ENCODE data around the gene SSH3. TPM values are rescaled to one million over a fixed set of nuclear protein-coding genes. Genes with fewer than 3 reads are reported as not detected.

Gene SSH3
- polyA plus RNA-seq, 1 of the 3 experiments (the other 2 are of a cell fraction), result 13.5 TPM

DNA sequence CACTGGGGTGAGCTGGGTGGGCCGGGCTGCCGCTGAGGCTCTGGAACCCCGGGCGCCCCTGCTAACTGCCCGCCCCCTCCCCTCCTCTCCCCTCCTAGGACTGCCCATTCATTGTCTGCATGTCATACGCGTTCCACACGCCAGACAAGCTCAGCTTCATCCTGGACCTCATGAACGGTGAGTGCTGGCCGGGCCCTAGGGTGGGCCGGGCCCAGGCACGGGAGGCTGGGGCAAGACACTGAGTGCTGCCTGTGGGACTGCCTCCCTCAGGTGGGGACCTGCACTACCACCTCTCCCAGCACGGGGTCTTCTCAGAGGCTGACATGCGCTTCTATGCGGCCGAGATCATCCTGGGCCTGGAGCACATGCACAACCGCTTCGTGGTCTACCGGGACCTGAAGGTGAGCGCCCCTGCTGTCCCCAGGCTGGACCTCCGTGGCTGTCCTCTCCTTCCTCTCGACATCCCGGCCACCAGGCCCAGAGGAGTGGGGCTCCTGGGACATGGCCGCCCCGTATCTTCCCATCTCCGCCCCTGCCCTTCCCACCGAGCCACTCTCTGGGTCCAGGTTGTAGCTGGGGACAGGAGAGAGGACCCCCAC, 21.7 kb upstream of the SSH3 start:
- Histone ChIP-seq H3K9me2 (no peaks in the 10 kb centered on the region), H3K27ac (ENCODE audit: low read depth in 2 of 2, low read length in 1 of 2) (no peak overlapping the region), H3K9ac (no peak overlapping the region), H3K79me2 (ENCODE audit: insufficient read depth) (no peaks in the 10 kb centered on the region; the same call in 1 of the 2 replicates), H3K9me3 (no peaks in the 10 kb centered on the region), H3K36me3 (replicated peaks in 1 of 2; ENCODE audit: control insufficient read depth in 1 of 2, insufficient read depth in 2 of 2, low read length in 1 of 2) (peaks cover 3 to 61% of the 10 kb centered on the region in 2 experiments), H2AFZ (ENCODE audit: low read depth) (no peak overlapping the region), H3K4me2 (no peak overlapping the region), H3F3A (replicated peaks; ENCODE audit: insufficient read depth) (no peaks in the 10 kb centered on the region), H3K4me3 (ENCODE audit: low read depth in 2 of 2, low read length in 1 of 2) (no peak overlapping the region), H3K4me1 (ENCODE audit: control insufficient read depth in 1 of 2, insufficient read depth in 2 of 2, low read depth in 1 of 2, low read length in 1 of 2) (peaks cover 0 to 4% of the 10 kb centered on the region in 2 experiments; a peak in 2 of 4 replicates), H3K27me3 (ENCODE audit: insufficient read depth) (no peaks in the 10 kb centered on the region), H4K20me1 (ENCODE audit: insufficient read depth) (no peaks in the 10 kb centered on the region)
- no peak for DNase-seq
- CTCF ChIA-PET, result interaction anchor here (0.8 to 3.9 kb wide), 5 partner anchors 20 to 1501 kb away, joined by 3 to 20 read pairs (median 7); no protein-coding TSS in a partner anchor
- POLR2A ChIA-PET, result no interaction called here
- WGBS (ENCODE audit: low lambda C conversion rate), result 87% methylated on average over 8 of the region's 27 CpGs
- TF ChIP-seq, protein P1, sequence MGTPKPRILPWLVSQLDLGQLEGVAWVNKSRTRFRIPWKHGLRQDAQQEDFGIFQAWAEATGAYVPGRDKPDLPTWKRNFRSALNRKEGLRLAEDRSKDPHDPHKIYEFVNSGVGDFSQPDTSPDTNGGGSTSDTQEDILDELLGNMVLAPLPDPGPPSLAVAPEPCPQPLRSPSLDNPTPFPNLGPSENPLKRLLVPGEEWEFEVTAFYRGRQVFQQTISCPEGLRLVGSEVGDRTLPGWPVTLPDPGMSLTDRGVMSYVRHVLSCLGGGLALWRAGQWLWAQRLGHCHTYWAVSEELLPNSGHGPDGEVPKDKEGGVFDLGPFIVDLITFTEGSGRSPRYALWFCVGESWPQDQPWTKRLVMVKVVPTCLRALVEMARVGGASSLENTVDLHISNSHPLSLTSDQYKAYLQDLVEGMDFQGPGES (IDR thresholded peaks at IDR 0.05; ENCODE audit: low read depth, low read length), result no peak
- TF ChIP-seq NRF1 (IDR thresholded peaks at IDR 0.05; ENCODE audit: low read depth, low read length) (no peak), FOXM1 (IDR thresholded peaks at IDR 0.05; ENCODE audit: low read depth) (no peak), RCOR1 (IDR thresholded peaks at IDR 0.05; ENCODE audit: low read length) (no peak), SIN3A (IDR thresholded peaks at IDR 0.05; ENCODE audit: borderline replicate concordance, low read depth, low read length) (no peak), RXRA (IDR thresholded peaks at IDR 0.05; ENCODE audit: borderline replicate concordance, low read depth) (no peak), POLR2AphosphoS5 (IDR thresholded peaks at IDR 0.05; ENCODE audit: low read depth, low read length) (no peak), NFIC (IDR thresholded peaks at IDR 0.05; ENCODE audit: borderline replicate concordance) (no peak), SMC3 (IDR thresholded peaks at IDR 0.05; ENCODE audit: low read depth, low read length) (no peak), JUND (IDR thresholded peaks at IDR 0.05) (no peak), GABPA (IDR thresholded peaks at IDR 0.05; ENCODE audit: low read depth) (no peak), MXI1 (IDR thresholded peaks at IDR 0.05; ENCODE audit: low read depth, low read length) (no peak)

DNA sequence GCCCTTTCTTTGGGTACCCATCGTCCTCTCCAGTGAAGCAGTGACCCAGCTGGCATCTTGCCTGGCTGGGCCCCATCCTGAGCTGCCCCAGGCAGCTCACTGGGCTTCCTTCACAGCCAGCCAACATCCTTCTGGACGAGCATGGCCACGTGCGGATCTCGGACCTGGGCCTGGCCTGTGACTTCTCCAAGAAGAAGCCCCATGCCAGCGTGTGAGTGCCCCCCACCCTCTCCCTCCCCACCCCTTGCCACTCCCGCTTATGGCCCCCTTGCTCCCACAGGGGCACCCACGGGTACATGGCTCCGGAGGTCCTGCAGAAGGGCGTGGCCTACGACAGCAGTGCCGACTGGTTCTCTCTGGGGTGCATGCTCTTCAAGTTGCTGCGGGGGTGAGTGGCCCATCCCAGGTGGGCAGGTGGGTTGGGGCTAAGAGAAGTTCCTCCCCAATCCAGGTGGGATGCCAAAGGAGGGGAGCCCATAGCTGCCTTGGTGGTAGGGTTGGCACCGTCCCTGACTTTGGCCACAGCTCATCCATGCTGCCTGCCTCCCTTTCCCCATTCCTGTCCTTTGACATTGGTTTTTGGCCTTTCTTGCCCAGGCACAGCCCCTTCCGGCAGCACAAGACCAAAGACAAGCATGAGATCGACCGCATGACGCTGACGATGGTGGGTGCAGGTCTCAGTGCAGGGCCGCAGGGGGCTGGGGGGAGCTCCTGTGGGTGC, 21.0 kb upstream of the SSH3 start:
- H3K9ac ChIP-seq, result no peak overlapping the region
- H3K4me3 ChIP-seq (ENCODE audit: low read depth in 2 of 2, low read length in 1 of 2), result no peak overlapping the region
- no peaks in the 10 kb centered on the region; the same call in 1 of the 2 replicates for H3K79me2 ChIP-seq (ENCODE audit: insufficient read depth)
- ChIA-PET CTCF (interaction anchor here (0.8 to 2.1 kb wide), 5 partner anchors 11 to 100 kb away, joined by 3 to 10 read pairs (median 5); no protein-coding TSS in a partner anchor), POLR2A (no interaction called here)
- no peaks in the 10 kb centered on the region for H3K9me2 ChIP-seq
- H3K9me3 ChIP-seq, result no peaks in the 10 kb centered on the region
- 94% methylated on average over 18 of the region's 20 CpGs for WGBS (ENCODE audit: low lambda C conversion rate)
- H4K20me1 ChIP-seq (ENCODE audit: insufficient read depth), result no peaks in the 10 kb centered on the region
- no peak overlapping the region for H3K27ac ChIP-seq (ENCODE audit: low read depth in 2 of 2, low read length in 1 of 2)
- H3K36me3 ChIP-seq (replicated peaks in 1 of 2; ENCODE audit: control insufficient read depth in 1 of 2, insufficient read depth in 2 of 2, low read length in 1 of 2), result peaks cover 3 to 59% of the 10 kb centered on the region in 2 experiments
- H2AFZ ChIP-seq (ENCODE audit: low read depth), result no peak overlapping the region
- DNase-seq, result no peak
- no peak overlapping the region for H3K4me2 ChIP-seq
- H3F3A ChIP-seq (replicated peaks; ENCODE audit: insufficient read depth), result peaks cover 4% of the 10 kb centered on the region
- H3K27me3 ChIP-seq (ENCODE audit: insufficient read depth), result no peaks in the 10 kb centered on the region
- H3K4me1 ChIP-seq (ENCODE audit: control insufficient read depth in 1 of 2, insufficient read depth in 2 of 2, low read depth in 1 of 2, low read length in 1 of 2), result peaks cover 0 to 8% of the 10 kb centered on the region in 2 experiments; a peak in 2 of 4 replicates
- TF ChIP-seq, protein P2, sequence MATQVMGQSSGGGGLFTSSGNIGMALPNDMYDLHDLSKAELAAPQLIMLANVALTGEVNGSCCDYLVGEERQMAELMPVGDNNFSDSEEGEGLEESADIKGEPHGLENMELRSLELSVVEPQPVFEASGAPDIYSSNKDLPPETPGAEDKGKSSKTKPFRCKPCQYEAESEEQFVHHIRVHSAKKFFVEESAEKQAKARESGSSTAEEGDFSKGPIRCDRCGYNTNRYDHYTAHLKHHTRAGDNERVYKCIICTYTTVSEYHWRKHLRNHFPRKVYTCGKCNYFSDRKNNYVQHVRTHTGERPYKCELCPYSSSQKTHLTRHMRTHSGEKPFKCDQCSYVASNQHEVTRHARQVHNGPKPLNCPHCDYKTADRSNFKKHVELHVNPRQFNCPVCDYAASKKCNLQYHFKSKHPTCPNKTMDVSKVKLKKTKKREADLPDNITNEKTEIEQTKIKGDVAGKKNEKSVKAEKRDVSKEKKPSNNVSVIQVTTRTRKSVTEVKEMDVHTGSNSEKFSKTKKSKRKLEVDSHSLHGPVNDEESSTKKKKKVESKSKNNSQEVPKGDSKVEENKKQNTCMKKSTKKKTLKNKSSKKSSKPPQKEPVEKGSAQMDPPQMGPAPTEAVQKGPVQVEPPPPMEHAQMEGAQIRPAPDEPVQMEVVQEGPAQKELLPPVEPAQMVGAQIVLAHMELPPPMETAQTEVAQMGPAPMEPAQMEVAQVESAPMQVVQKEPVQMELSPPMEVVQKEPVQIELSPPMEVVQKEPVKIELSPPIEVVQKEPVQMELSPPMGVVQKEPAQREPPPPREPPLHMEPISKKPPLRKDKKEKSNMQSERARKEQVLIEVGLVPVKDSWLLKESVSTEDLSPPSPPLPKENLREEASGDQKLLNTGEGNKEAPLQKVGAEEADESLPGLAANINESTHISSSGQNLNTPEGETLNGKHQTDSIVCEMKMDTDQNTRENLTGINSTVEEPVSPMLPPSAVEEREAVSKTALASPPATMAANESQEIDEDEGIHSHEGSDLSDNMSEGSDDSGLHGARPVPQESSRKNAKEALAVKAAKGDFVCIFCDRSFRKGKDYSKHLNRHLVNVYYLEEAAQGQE (IDR thresholded peaks at IDR 0.05; ENCODE audit: low read depth, low read length), result no peak
- TF ChIP-seq, protein P3, sequence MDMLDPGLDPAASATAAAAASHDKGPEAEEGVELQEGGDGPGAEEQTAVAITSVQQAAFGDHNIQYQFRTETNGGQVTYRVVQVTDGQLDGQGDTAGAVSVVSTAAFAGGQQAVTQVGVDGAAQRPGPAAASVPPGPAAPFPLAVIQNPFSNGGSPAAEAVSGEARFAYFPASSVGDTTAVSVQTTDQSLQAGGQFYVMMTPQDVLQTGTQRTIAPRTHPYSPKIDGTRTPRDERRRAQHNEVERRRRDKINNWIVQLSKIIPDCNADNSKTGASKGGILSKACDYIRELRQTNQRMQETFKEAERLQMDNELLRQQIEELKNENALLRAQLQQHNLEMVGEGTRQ (IDR thresholded peaks at IDR 0.05; ENCODE audit: borderline replicate concordance, low read depth, low read length), result no peak
- TF ChIP-seq, protein P4, sequence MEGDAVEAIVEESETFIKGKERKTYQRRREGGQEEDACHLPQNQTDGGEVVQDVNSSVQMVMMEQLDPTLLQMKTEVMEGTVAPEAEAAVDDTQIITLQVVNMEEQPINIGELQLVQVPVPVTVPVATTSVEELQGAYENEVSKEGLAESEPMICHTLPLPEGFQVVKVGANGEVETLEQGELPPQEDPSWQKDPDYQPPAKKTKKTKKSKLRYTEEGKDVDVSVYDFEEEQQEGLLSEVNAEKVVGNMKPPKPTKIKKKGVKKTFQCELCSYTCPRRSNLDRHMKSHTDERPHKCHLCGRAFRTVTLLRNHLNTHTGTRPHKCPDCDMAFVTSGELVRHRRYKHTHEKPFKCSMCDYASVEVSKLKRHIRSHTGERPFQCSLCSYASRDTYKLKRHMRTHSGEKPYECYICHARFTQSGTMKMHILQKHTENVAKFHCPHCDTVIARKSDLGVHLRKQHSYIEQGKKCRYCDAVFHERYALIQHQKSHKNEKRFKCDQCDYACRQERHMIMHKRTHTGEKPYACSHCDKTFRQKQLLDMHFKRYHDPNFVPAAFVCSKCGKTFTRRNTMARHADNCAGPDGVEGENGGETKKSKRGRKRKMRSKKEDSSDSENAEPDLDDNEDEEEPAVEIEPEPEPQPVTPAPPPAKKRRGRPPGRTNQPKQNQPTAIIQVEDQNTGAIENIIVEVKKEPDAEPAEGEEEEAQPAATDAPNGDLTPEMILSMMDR (IDR thresholded peaks at IDR 0.05), result no peak
- TF ChIP-seq, protein P5, sequence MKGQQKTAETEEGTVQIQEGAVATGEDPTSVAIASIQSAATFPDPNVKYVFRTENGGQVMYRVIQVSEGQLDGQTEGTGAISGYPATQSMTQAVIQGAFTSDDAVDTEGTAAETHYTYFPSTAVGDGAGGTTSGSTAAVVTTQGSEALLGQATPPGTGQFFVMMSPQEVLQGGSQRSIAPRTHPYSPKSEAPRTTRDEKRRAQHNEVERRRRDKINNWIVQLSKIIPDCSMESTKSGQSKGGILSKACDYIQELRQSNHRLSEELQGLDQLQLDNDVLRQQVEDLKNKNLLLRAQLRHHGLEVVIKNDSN (IDR thresholded peaks at IDR 0.05; ENCODE audit: borderline replicate concordance, low read depth), result no peak
- TF ChIP-seq GABPA (IDR thresholded peaks at IDR 0.05; ENCODE audit: low read depth) (no peak), RAD21 (IDR thresholded peaks at IDR 0.05; ENCODE audit: low read length) (no peak), EP300 (IDR thresholded peaks at IDR 0.05; ENCODE audit: borderline replicate concordance in 1 of 2, low read depth in 1 of 2, low read length in 1 of 2) (no peak), NFIC (IDR thresholded peaks at IDR 0.05; ENCODE audit: borderline replicate concordance) (no peak)
